Measurements from ENCODE around the gene SLC45A1. TPM values are rescaled to one million over a fixed set of nuclear protein-coding genes. Genes with fewer than 3 reads are reported as not detected.

The SLC45A1 gene
- total and polyA plus RNA-seq, 9 of the 15 experiments (the other 6 are each of a cell fraction or from before 2014, with no cell fraction given) = not detected

DNA sequence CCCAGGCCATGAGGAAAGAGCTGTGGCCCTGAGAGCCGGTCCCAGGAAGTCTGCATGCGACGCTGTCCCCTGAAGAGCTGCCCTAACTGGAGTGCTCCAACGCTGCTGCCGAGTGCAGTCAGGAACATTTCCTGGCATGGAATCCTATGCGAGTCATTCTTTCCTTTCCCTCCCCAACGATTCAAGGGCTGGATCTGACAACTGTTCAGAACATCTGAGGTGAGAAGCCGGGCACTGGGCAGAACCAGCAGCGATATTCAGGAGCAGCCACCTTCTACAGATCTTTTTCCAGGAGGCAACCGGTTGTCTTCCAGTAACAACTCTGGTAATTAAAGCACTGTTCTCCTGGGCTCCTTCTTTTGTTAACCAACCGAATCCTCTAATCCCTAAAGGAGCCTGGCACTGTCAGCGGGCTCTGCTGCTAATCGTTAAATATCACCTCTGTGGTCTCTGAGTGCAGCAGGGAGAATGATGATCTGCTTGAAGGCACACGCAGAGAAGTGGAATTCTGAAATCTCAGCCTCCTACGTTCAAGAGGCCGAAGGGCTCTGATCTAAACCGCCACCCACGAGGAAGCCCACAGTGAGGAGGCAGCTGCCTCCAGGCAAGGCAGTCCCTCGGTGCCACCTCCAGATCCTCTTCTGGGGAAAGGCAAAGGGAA lies 55.8 kb downstream of the SLC45A1 start:
- POLR2A ChIA-PET = no interaction called here
- Histone ChIP-seq H3K79me2 (ENCODE audit: control insufficient read depth, insufficient read depth, low read length) (peaks cover 2% of the 10 kb centered on the region; the same call in 1 of the 3 replicates), H3K4me2 (ENCODE audit: insufficient read depth, low read length) (no peak overlapping the region), H2AFZ (ENCODE audit: low read depth, low read length) (no peak overlapping the region), H3K36me3 (ENCODE audit: control insufficient read depth, insufficient read depth, low read length) (peaks cover 12% of the 10 kb centered on the region), H3K9ac (ENCODE audit: insufficient read depth in 1 of 2, low read depth in 2 of 2, low read length in 2 of 2) (peak overlapping the region in 1 of 2 experiments; percentile 65; a peak in 2 of 4 replicates), H3K27me3 (ENCODE audit: control insufficient read depth in 2 of 2, insufficient read depth in 2 of 2, low read length in 2 of 2) (no peaks in the 10 kb centered on the region), H3K4me1 (replicated peaks in 1 of 2; ENCODE audit: control insufficient read depth in 2 of 2, insufficient read depth in 2 of 2, low read length in 2 of 2) (no peaks in the 10 kb centered on the region), H4K20me1 (replicated peaks; ENCODE audit: control insufficient read depth, insufficient read depth, low read length) (no peaks in the 10 kb centered on the region; the same call in 1 of the 2 replicates), H3K9me3 (replicated peaks; ENCODE audit: control insufficient read depth, insufficient read depth, low read depth, low read length) (no peaks in the 10 kb centered on the region), H3K9me1 (ENCODE audit: control insufficient read depth, insufficient read depth, low read length) (no peaks in the 10 kb centered on the region), H3K4me3 (no peak overlapping the region), H3K27ac (ENCODE audit: extremely low read depth, low read depth, low read length) (no peak overlapping the region)
- BruUV-seq (replicated peaks) = no TSS peak
- ATAC-seq = no peak
- in situ Hi-C loops (cut with MboI) = no loop called here
- intact Hi-C loops (cut with micrococcal nuclease) = loop anchor here (10.0 kb wide), 2 partner anchors 71 to 351 kb away; no protein-coding TSS in a partner anchor
- no peak for FAIRE-seq
- CTCF ChIA-PET (ENCODE audit: low intra/inter-chr PET ratio) = interaction anchor here (0.8 kb wide), 1 partner anchor 298 kb away, joined by 3 read pairs; no protein-coding TSS in a partner anchor
- 84% methylated on average over 19 of the region's 19 CpGs for WGBS (ENCODE audit: insufficient coverage, low coverage, missing lambda C conversion rate)
- no peak for DNase-seq (ENCODE audit: extremely low read depth in 1 of 4, low spot score in 3 of 4)
- TF ChIP-seq EWSR1 (IDR thresholded peaks at IDR 0.05; ENCODE audit: borderline replicate concordance, low read depth, partially characterized antibody) (no peak), IRF9 (tag; IDR thresholded peaks at IDR 0.05) (no peak), ZNF445 (CRISPR knock-in tag; IDR thresholded peaks at IDR 0.05; ENCODE audit: low read depth) (no peak), YBX1 (IDR thresholded peaks at IDR 0.05) (no peak), CXXC5 (CRISPR knock-in tag; IDR thresholded peaks at IDR 0.05) (no peak), FUS (optimal IDR thresholded peaks at IDR 0.05; ENCODE audit: low read depth, low read length) (no peak), CHD7 (IDR thresholded peaks at IDR 0.05; ENCODE audit: low read depth, low read length) (no peak), ZNF316 (IDR thresholded peaks at IDR 0.05) (no peak), ZBTB8A (IDR thresholded peaks at IDR 0.05; ENCODE audit: partially characterized antibody) (no peak)
- TF ChIP-seq, protein P1, sequence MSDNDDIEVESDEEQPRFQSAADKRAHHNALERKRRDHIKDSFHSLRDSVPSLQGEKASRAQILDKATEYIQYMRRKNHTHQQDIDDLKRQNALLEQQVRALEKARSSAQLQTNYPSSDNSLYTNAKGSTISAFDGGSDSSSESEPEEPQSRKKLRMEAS (CRISPR knock-in tag; IDR thresholded peaks at IDR 0.05) = no peak

All from K562 (cell line).